Diencephalon (tissue), 1 donor: Measurements from ENCODE around the gene PRKCE. TPM values are rescaled to one million over a fixed set of nuclear protein-coding genes. Genes with fewer than 3 reads are reported as not detected.

Source experiments
- total RNA-seq: library from RNA; depleted of rRNA; stranded (reverse); fragments of >200 nt; gene quantifications from one replicate; pipeline ENCODE4 v1.2.3, GENCODE V29; 2014

PRKCE gene
- 52.1 TPM for total RNA-seq

DNA sequence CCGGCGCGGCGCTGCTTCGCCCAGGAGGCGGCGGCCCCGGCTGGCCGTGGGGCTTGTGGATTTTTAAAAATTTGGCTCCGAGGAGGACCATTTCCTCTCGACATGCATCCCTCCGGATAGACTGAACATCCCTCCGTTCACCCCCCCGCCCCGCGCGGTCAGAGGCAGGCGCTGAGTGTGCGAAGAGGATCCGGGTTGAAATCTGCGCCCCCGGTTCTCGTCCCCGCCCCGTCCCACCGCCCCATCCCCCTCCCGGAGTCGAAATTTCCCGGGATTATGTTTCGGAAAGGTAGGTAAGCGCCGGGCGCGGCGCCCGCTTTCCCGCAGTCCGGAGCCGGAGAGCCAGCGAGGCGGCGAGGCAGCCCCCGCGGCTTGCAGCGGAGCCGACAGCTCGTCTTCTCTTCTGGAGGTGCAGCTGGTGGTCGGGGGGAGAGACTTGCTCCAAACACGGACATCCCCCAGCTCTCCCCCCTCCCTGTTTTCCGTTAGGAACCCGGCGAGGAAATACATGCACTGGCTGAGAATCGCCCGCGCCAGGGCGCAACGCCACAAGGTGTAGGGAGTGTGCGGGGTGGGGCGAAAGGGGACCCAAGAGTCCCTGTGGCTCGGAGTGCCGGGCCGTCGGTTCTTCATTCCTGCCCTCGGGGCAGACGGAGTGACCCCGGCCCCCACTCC lies at the start of gene PRKCE:
TSS of gene PRKCE (plus strand) at position 261 of the 675 bp plus-strand sequence.

DNA sequence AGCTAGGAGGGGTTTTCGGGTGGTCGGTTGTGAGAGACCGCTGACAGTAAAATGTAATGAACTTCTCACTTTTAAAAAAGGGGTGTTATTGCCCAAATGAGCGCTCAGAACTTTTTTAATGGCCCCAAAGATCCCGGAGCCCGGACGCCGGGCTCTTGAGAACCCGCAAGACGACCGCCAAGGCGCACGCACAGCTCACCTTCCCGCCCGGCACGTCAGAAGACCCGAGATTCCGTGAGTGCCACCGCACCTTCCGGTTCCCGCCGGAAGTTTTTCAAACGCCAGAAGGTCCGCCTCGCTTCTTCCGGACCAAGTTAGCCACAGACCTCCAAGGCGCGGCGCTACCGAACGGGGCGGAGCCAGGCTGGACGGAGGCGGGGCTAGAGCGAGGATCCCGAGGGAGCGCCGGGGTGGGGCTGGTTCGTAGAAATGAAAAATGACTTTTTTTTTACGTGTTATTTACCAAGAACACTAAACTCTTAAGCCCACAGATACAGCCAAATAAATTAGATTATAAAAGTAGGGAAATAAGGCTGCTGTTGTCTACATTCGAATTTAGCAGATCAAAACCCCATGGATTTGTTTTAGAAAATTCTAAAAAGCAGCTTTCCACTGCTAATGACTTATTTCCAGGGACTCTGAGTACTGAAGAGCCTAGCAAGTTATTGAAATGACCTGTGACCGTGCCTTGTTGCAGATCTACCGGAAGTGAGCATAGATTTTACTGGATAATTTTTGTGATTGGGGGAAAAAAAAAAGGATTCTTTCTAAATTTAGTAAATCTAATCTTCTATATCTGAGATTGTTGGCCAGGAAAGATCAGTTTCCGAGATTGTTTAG lies 40.2 kb upstream of the PRKCE start, which contains the start of gene SRBD1:
TSS of gene SRBD1 (minus strand) at position 248 of the 840 bp plus-strand sequence. CDS start 5,826 bp downstream, outside the sequence.

Other genes with a start within 250 kb of the PRKCE start
- 45.4 TPM for gene SRBD1, start 40.4 kb upstream of the PRKCE start, total RNA-seq